Gastroesophageal sphincter (tissue), 3 donors: ENCODE results near the gene CD27.
"Not testable (repeated sequence)": the region's sequence is repeated elsewhere in the genome, so short reads cannot be mapped to it uniquely, and the experiment has no call there.

Source experiments
- CTCF ChIP-seq, 4 experiments: fragments of 200-600 bp in 2 of 4; fragments of 450-650 bp in 2 of 4; sonication (generic) in 1 of 4; IDR thresholded peaks; one replicate each; pipeline ENCODE4 v1.5.1; 2017 to 2019; ENCODE audit warnings: antibody characterized with exemption in 4 of 4, mild to moderate bottlenecking in 2 of 4, moderate library complexity in 2 of 4
- EP300 ChIP-seq: sonication (generic); formaldehyde crosslinking; IDR thresholded peaks from one replicate; pipeline ENCODE4 v1.6.1; 2017; ENCODE audit warnings: antibody characterized with exemption, mild to moderate bottlenecking
- POLR2A ChIP-seq, 2 donors: fragments of 450-650 bp; IDR thresholded peaks; one replicate each; pipeline ENCODE4 v1.6.1; 2017; ENCODE audit warnings: antibody characterized with exemption in 2 of 2, mild to moderate bottlenecking in 2 of 2, moderate library complexity in 1 of 2
- POLR2AphosphoS5 ChIP-seq: sonication (generic); formaldehyde crosslinking; IDR thresholded peaks from one replicate; pipeline ENCODE4 v1.6.1; 2017; ENCODE audit warnings: antibody characterized with exemption

GRCh38 chr12:6490673-6491072 is 45.9 kb downstream of the CD27 start:
- TF ChIP-seq CTCF (IDR thresholded peaks at IDR 0.05); POLR2AphosphoS5; EP300; POLR2A (IDR thresholded peaks at IDR 0.05): not testable (repeated sequence)
